Stimulated activated naive CD8-positive, alpha-beta T cell treated with anti-CD3 and anti-CD28 coated beads, Interleukin-15, Interleukin-2, amounts not matched to agents 100 U/mL and 50 U/mL, for 24 hours (primary cell): ENCODE measurements around the gene F8A3.
"Not testable (repeated sequence)": the region's sequence is repeated elsewhere in the genome, so short reads cannot be mapped to it uniquely, and the experiment has no call there.

Experiments used
- ATAC-seq: fragments of 150-1000 bp; cut with Tn5 transposase; one replicate; pipeline ENCODE4 v1.10.0; 2021
- DNase-seq: peaks from one replicate; pipeline ENCODE4 v3.0.0; 2021

F8A3 gene

GRCh38 chrX:155458471-155458870, at the start of gene F8A3:
Gene F8A3, minus strand, starts transcription at chrX:155458620. Its CDS starts 20 bp downstream, at chrX:155458600.
- ATAC-seq, result peak; percentile 86
- not testable (repeated sequence) for DNase-seq

GRCh38 chrX:155505296-155505695, 46.9 kb upstream of the F8A3 start:
- DNase-seq, result no peak
- no peak for ATAC-seq

GRCh38 chrX:155495134-155495533, 36.7 kb upstream of the F8A3 start:
- not testable (repeated sequence) for DNase-seq, ATAC-seq

- ATAC-seq, DNase-seq: not testable (repeated sequence)
Observed at GRCh38 chrX:155491421-155491820, 33.0 kb upstream of the F8A3 start.

GRCh38 chrX:155477136-155477535, 18.7 kb upstream of the F8A3 start:
- not testable (repeated sequence) for ATAC-seq, DNase-seq

GRCh38 chrX:155466269-155466938, 8.0 kb upstream of the F8A3 start:
- ATAC-seq, result peak; percentile 66
- not testable (repeated sequence) for DNase-seq

- peak; percentile 39 for ATAC-seq
Observed at GRCh38 chrX:155460501-155460900, 2.1 kb upstream of the F8A3 start.

GRCh38 chrX:155457761-155458447, 516 bp downstream of the F8A3 start:
- DNase-seq, result not testable (repeated sequence)
- peak; percentile 60 for ATAC-seq

More at GRCh38 chrX:155460501-155460900, 2.1 kb upstream of the F8A3 start:
- DNase-seq, result not testable (repeated sequence)

- DNase-seq (no peak), ATAC-seq (no peak)
Observed at GRCh38 chrX:155441097-155441496, 17.3 kb downstream of the F8A3 start.

GRCh38 chrX:155435744-155436112, 22.7 kb downstream of the F8A3 start:
- DNase-seq (no peak), ATAC-seq (no peak)

GRCh38 chrX:155434906-155435743, 23.3 kb downstream of the F8A3 start:
- no peak for DNase-seq
- ATAC-seq, result no peak

GRCh38 chrX:155417769-155418168, 40.7 kb downstream of the F8A3 start:
- ATAC-seq (no peak), DNase-seq (no peak)
